Measurements from ENCODE around the gene NKX3-2.

Gene NKX3-2

GRCh38 chr4:13530823-13531624 lies 13.3 kb downstream of the NKX3-2 start:
- DNase-seq (ENCODE audit: low read depth): no peak

GRCh38 chr4:13529128-13529919 lies 15.0 kb downstream of the NKX3-2 start:
- DNase-seq (ENCODE audit: low read depth): no peak

GRCh38 chr4:13528821-13529127 lies 15.5 kb downstream of the NKX3-2 start:
- DNase-seq (ENCODE audit: low read depth): no peak

GRCh38 chr4:13527981-13528820 lies 16.1 kb downstream of the NKX3-2 start:
- no peak for DNase-seq (ENCODE audit: low read depth)

- DNase-seq (ENCODE audit: low read depth): no peak
Observed at GRCh38 chr4:13527192-13527980, 16.9 kb downstream of the NKX3-2 start.

GRCh38 chr4:13526658-13527057 lies 17.6 kb downstream of the NKX3-2 start:
- DNase-seq (ENCODE audit: low read depth): no peak

- DNase-seq (ENCODE audit: low read depth): no peak
Observed at GRCh38 chr4:13525606-13526281, 18.6 kb downstream of the NKX3-2 start.

GRCh38 chr4:13524504-13525243 lies 19.6 kb downstream of the NKX3-2 start:
- no peak for DNase-seq (ENCODE audit: low read depth)

- no peak for DNase-seq (ENCODE audit: low read depth)
Observed at GRCh38 chr4:13523591-13524503, 20.5 kb downstream of the NKX3-2 start.

GRCh38 chr4:13523105-13523477 lies 21.2 kb downstream of the NKX3-2 start:
- DNase-seq (ENCODE audit: low read depth): no peak

- no peak for DNase-seq (ENCODE audit: low read depth)
Observed at GRCh38 chr4:13522282-13523104, 21.8 kb downstream of the NKX3-2 start.

GRCh38 chr4:13521047-13521446 lies 23.3 kb downstream of the NKX3-2 start:
- DNase-seq (ENCODE audit: low read depth): no peak

- DNase-seq (ENCODE audit: low read depth): no peak
Observed at GRCh38 chr4:13516315-13516860, 27.9 kb downstream of the NKX3-2 start.

GRCh38 chr4:13515268-13515667 lies 29.0 kb downstream of the NKX3-2 start:
- no peak for DNase-seq (ENCODE audit: low read depth)

GRCh38 chr4:13514722-13515121 lies 29.6 kb downstream of the NKX3-2 start:
- no peak for DNase-seq (ENCODE audit: low read depth)

- no peak for DNase-seq (ENCODE audit: low read depth)
Observed at GRCh38 chr4:13511101-13511500, 33.2 kb downstream of the NKX3-2 start.

GRCh38 chr4:13509442-13509841 lies 34.9 kb downstream of the NKX3-2 start:
- DNase-seq (ENCODE audit: low read depth): no peak

- DNase-seq (ENCODE audit: low read depth): no peak
Observed at GRCh38 chr4:13504374-13504773, 39.9 kb downstream of the NKX3-2 start.

Data from fibroblast of the conjunctiva (primary cell).